Astrocyte (in vitro differentiated cells and primary cell): ENCODE data around the gene PPP1R11. TPM values are rescaled to one million over a fixed set of nuclear protein-coding genes. Genes with fewer than 3 reads are reported as not detected.

Experiments
- DNase-seq: peaks from one replicate; pipeline ENCODE4 v3.0.0-alpha.2; 2010; ENCODE audit warnings: low read depth
- FAIRE-seq: peaks from 2 replicates; lab custom pipeline; 2011; peaks lifted over from hg19 to GRCh38; lab: Jason Lieb, UNC
- H2AFZ ChIP-seq: 2 replicates; pipeline ENCODE4 v1.6.0; 2012; ENCODE audit warnings: low read depth, low read length, inconsistent platforms
- H3K27ac ChIP-seq: 2 replicates; pipeline ENCODE4 v1.5.1; 2011; ENCODE audit warnings: low read depth, low read length, inconsistent platforms
- H3K27me3 ChIP-seq: 2 replicates; pipeline ENCODE4 v1.6.0; 2011; ENCODE audit warnings: low read length, inconsistent platforms; ENCODE audit not compliant: insufficient read depth
- H3K36me3 ChIP-seq: 2 replicates; pipeline ENCODE4 v1.5.1; 2011; ENCODE audit warnings: low read length, inconsistent platforms; ENCODE audit not compliant: insufficient read depth
- H3K4me1 ChIP-seq: 2 replicates; pipeline ENCODE4 v1.5.1; 2011; ENCODE audit warnings: low read length, inconsistent platforms; ENCODE audit not compliant: insufficient read depth
- H3K4me2 ChIP-seq: 2 replicates; pipeline ENCODE4 v1.6.0; 2012; ENCODE audit warnings: low read length, inconsistent platforms
- H3K4me3 ChIP-seq: 2 replicates; pipeline ENCODE4 v1.5.1; 2011; ENCODE audit warnings: low read depth, mild to moderate bottlenecking, low read length, inconsistent platforms; ENCODE audit not compliant: insufficient read depth
- H3K79me2 ChIP-seq: 2 replicates; pipeline ENCODE4 v1.6.0; 2012; ENCODE audit warnings: mild to moderate bottlenecking, low read length, inconsistent platforms; ENCODE audit not compliant: insufficient read depth
- H3K9ac ChIP-seq: 2 replicates; pipeline ENCODE4 v1.6.0; 2012; ENCODE audit warnings: mild to moderate bottlenecking, low read length, inconsistent platforms
- H3K9me3 ChIP-seq: 2 replicates; pipeline ENCODE4 v1.5.1; 2012; ENCODE audit warnings: low read depth, mild to moderate bottlenecking, low read length, inconsistent platforms; ENCODE audit not compliant: insufficient read depth
- H4K20me1 ChIP-seq: 2 replicates; pipeline ENCODE4 v1.6.0; 2012; ENCODE audit warnings: low read length, inconsistent platforms; ENCODE audit not compliant: insufficient read depth
- H3K27ac Mint-ChIP-seq: one replicate; pipeline ENCODE4 v1.8.0; 2021; ENCODE audit warnings: mild to moderate bottlenecking, mixed read lengths; ENCODE audit not compliant: unreplicated experiment
- H3K27me3 Mint-ChIP-seq: one replicate; pipeline ENCODE4 v1.8.0; 2021; ENCODE audit warnings: low read depth, mixed read lengths; ENCODE audit not compliant: unreplicated experiment
- H3K36me3 Mint-ChIP-seq: one replicate; pipeline ENCODE4 v1.8.0; 2021; ENCODE audit warnings: low read depth, mixed read lengths; ENCODE audit not compliant: unreplicated experiment
- H3K4me1 Mint-ChIP-seq: one replicate; pipeline ENCODE4 v1.8.0; 2021; ENCODE audit warnings: low read depth, mixed read lengths; ENCODE audit not compliant: unreplicated experiment
- H3K4me3 Mint-ChIP-seq: one replicate; pipeline ENCODE4 v1.8.0; 2021; ENCODE audit warnings: mild to moderate bottlenecking, moderate library complexity, mixed read lengths; ENCODE audit not compliant: unreplicated experiment
- H3K9me3 Mint-ChIP-seq: one replicate; pipeline ENCODE4 v1.8.0; 2021; ENCODE audit warnings: mild to moderate bottlenecking, mixed read lengths; ENCODE audit not compliant: unreplicated experiment
- EZH2 ChIP-seq: IDR thresholded peaks from 2 replicates; pipeline ENCODE4 v1.6.1; 2012; ENCODE audit warnings: mild to moderate bottlenecking, low read length, inconsistent platforms; ENCODE audit not compliant: insufficient read depth
- total RNA-seq: library from RNA; stranded (reverse); gene quantifications from 2 replicates; pipeline ENCODE4 v1.2.1, GENCODE V29; 2021
- TF ChIP-seq, protein P1 (sequence below): IDR thresholded peaks from 2 replicates; pipeline ENCODE4 v1.5.1; 2011; ENCODE audit warnings: low read depth, mild to moderate bottlenecking, inconsistent platforms, low read length, moderate library complexity; ENCODE audit not compliant: insufficient read depth

The PPP1R11 gene
- total RNA-seq, 1 donor from 2014 or later, result 37.8 TPM

DNA sequence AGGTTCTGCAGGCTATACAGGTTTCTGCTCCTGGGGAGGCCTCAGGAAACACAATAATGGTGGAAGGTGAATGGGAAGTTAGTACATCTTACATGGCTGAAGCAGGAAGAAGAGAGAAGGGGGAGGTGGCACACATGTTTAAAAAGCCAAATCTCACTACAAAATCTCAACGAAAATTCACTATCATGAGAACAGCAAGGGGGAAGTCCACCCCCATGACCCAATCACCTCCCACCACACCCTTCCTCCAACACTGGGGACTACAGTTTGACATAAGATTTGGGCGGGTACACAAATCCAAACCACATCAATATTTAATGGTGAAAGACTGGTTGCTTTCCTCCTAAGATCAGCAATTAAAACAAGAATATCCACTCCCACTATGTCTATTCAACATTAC, 19.8 kb upstream of the PPP1R11 start:
- Mint-ChIP-seq H3K4me3 (no peak overlapping the region), H3K27me3 (no peaks in the 10 kb centered on the region), H3K27ac (no peak overlapping the region), H3K36me3 (peaks cover 2% of the 10 kb centered on the region), H3K4me1 (peaks cover 26% of the 10 kb centered on the region), H3K9me3 (no peaks in the 10 kb centered on the region)
- H3K4me3 ChIP-seq, result no peak overlapping the region
- no peak overlapping the region for H2AFZ ChIP-seq
- H3K79me2 ChIP-seq, result no peaks in the 10 kb centered on the region
- no peak overlapping the region for H3K9ac ChIP-seq
- H4K20me1 ChIP-seq, result peaks cover 4% of the 10 kb centered on the region
- no peak overlapping the region for H3K4me2 ChIP-seq
- H3K4me1 ChIP-seq, result peaks cover 13% of the 10 kb centered on the region
- no peak for TF ChIP-seq EZH2
- TF ChIP-seq, protein P1, sequence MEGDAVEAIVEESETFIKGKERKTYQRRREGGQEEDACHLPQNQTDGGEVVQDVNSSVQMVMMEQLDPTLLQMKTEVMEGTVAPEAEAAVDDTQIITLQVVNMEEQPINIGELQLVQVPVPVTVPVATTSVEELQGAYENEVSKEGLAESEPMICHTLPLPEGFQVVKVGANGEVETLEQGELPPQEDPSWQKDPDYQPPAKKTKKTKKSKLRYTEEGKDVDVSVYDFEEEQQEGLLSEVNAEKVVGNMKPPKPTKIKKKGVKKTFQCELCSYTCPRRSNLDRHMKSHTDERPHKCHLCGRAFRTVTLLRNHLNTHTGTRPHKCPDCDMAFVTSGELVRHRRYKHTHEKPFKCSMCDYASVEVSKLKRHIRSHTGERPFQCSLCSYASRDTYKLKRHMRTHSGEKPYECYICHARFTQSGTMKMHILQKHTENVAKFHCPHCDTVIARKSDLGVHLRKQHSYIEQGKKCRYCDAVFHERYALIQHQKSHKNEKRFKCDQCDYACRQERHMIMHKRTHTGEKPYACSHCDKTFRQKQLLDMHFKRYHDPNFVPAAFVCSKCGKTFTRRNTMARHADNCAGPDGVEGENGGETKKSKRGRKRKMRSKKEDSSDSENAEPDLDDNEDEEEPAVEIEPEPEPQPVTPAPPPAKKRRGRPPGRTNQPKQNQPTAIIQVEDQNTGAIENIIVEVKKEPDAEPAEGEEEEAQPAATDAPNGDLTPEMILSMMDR, result no peak
- H3K27ac ChIP-seq, result no peak overlapping the region
- no peaks in the 10 kb centered on the region for H3K27me3 ChIP-seq
- FAIRE-seq, result no peak
- no peaks in the 10 kb centered on the region for H3K9me3 ChIP-seq
- no peak for DNase-seq
- H3K36me3 ChIP-seq, result no peaks in the 10 kb centered on the region

GRCh38 chr6:30053682-30054081, 13.3 kb upstream of the PPP1R11 start:
- H3K4me3 ChIP-seq, result no peak overlapping the region
- FAIRE-seq, result no peak
- H3K9me3 Mint-ChIP-seq, result no peaks in the 10 kb centered on the region
- peaks cover 2% of the 10 kb centered on the region for H3K36me3 Mint-ChIP-seq
- H3K4me1 Mint-ChIP-seq, result peaks cover 4% of the 10 kb centered on the region
- no peaks in the 10 kb centered on the region for H3K9me3 ChIP-seq
- H3K4me1 ChIP-seq, result no peaks in the 10 kb centered on the region
- DNase-seq, result no peak
- no peak overlapping the region for H3K27ac Mint-ChIP-seq
- H3K27ac ChIP-seq, result no peak overlapping the region
- no peaks in the 10 kb centered on the region for H3K27me3 ChIP-seq
- H4K20me1 ChIP-seq, result no peaks in the 10 kb centered on the region
- TF ChIP-seq, protein P1, result no peak
- TF ChIP-seq EZH2, result no peak
- no peak overlapping the region for H3K4me2 ChIP-seq
- H3K79me2 ChIP-seq, result no peaks in the 10 kb centered on the region
- H2AFZ ChIP-seq, result no peak overlapping the region
- H3K36me3 ChIP-seq, result peaks cover 4% of the 10 kb centered on the region
- no peaks in the 10 kb centered on the region for H3K27me3 Mint-ChIP-seq
- no peak overlapping the region for H3K4me3 Mint-ChIP-seq
- no peak overlapping the region for H3K9ac ChIP-seq

DNA sequence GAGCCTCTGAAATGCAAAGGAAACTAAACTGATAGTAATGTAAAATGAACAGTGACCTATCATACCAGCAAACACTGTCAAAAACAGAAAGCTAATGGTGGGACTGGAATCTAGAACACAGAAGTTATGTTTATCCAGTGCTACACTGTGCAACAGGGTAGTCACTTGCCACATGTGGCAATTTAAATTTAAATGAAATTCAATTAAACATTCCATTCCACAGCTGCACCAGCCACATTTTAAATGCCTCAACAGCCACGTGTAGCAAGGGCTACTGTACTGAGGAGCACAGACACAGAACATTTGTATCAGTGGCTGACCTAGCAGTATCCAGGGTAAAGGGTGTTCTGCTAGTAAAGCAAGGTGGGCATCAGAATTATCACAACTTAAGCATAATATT, 11.5 kb upstream of the PPP1R11 start:
- no peak for FAIRE-seq

More for the DNA sequence above, 11.5 kb upstream of the PPP1R11 start:
- Histone ChIP-seq H2AFZ (no peak overlapping the region), H3K4me3 (no peak overlapping the region), H3K9me3 (no peaks in the 10 kb centered on the region), H3K27ac (no peak overlapping the region), H3K4me1 (peaks cover 7% of the 10 kb centered on the region), H3K36me3 (peaks cover 4% of the 10 kb centered on the region), H3K4me2 (no peak overlapping the region), H4K20me1 (no peaks in the 10 kb centered on the region), H3K9ac (no peak overlapping the region), H3K27me3 (no peaks in the 10 kb centered on the region), H3K79me2 (peaks cover 7% of the 10 kb centered on the region)
- no peaks in the 10 kb centered on the region for H3K27me3 Mint-ChIP-seq
- peaks cover 4% of the 10 kb centered on the region for H3K4me1 Mint-ChIP-seq
- TF ChIP-seq, protein P1, result no peak
- no peak for TF ChIP-seq EZH2
- no peaks in the 10 kb centered on the region for H3K9me3 Mint-ChIP-seq
- H3K36me3 Mint-ChIP-seq, result no peaks in the 10 kb centered on the region
- DNase-seq, result no peak
- no peak overlapping the region for H3K4me3 Mint-ChIP-seq
- H3K27ac Mint-ChIP-seq, result no peak overlapping the region
